Measurements from ENCODE around the gene BOK. TPM values are rescaled to one million over a fixed set of nuclear protein-coding genes. Genes with fewer than 3 reads are reported as not detected.

The BOK gene
- total and polyA plus RNA-seq, 2 of the 13 experiments (the other 11 are each of a cell fraction or from before 2014, with no cell fraction given), result 35.5 to 39.2 TPM

DNA sequence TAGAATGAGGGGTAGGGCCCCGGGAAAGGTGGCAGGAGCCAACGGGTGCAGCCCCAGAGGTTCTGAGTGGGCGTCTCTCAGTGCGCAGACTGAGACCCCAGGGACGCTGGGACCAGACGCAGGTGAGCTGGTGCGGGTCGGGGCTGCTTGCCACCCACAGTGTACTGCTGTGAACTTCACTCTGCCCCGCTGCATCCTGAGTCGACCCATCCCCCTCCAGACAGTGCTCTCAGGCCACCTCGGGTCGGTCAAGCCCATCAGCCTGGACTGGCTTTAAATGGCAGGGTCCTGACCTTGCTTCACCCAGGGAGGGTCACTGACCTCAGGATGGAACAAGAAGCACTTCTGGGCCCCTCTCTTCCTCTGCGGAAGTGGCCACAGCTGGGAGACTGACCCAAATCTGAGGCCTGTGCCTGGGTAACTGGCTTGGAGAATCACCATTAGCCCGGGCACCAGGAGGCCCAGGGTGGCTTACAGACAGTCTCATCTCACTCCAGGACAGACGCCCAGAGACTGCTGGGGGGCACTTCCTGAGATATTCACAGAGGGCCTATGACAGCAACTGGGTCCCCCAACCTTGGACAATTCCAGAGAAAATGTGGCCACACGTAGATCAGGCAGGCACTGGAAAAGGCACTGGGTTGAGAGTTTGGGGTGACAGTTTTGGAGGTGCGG is 23.7 kb upstream of the BOK start (continued):
- TF ChIP-seq NR2C2 (CRISPR knock-in tag; IDR thresholded peaks at IDR 0.05; ENCODE audit: borderline replicate concordance) (no peak), IRX3 (CRISPR knock-in tag; IDR thresholded peaks at IDR 0.05; ENCODE audit: borderline replicate concordance, low read depth) (no peak), ZNF776 (CRISPR knock-in tag; IDR thresholded peaks at IDR 0.05) (no peak), ZNF605 (CRISPR knock-in tag; IDR thresholded peaks at IDR 0.05) (peak; percentile 41; the same call in 1 of the 2 replicates), ERF (CRISPR knock-in tag; IDR thresholded peaks at IDR 0.05) (0 out of 2 replicates have a peak, but pooled peaks have one; percentile 51), ZNF12 (CRISPR knock-in tag; IDR thresholded peaks at IDR 0.05) (no peak), ZNF672 (CRISPR knock-in tag; IDR thresholded peaks at IDR 0.05) (no peak), ZNF549 (CRISPR knock-in tag; IDR thresholded peaks at IDR 0.05) (no peak), ZFAT (CRISPR knock-in tag; conservative IDR thresholded peaks at IDR 0.05) (no peak), ZMYM2 (CRISPR knock-in tag; IDR thresholded peaks at IDR 0.05) (no peak), ZFP36 (IDR thresholded peaks at IDR 0.05; ENCODE audit: borderline replicate concordance, low read depth, low read length, partially characterized antibody) (no peak), ZBTB3 (CRISPR knock-in tag; IDR thresholded peaks at IDR 0.05; ENCODE audit: borderline replicate concordance, low read depth) (no peak), HNRNPUL1 (IDR thresholded peaks at IDR 0.05; ENCODE audit: low read depth, low read length) (no peak), ZBTB42 (CRISPR knock-in tag; IDR thresholded peaks at IDR 0.05) (0 out of 2 replicates have a peak, but pooled peaks have one; percentile 82), CEBPZ (IDR thresholded peaks at IDR 0.05; ENCODE audit: low read length) (no peak), ELF1 (CRISPR knock-in tag; IDR thresholded peaks at IDR 0.05) (peak; percentile 45; the same call in 1 of the 2 replicates)
- TF ChIP-seq, protein P1, sequence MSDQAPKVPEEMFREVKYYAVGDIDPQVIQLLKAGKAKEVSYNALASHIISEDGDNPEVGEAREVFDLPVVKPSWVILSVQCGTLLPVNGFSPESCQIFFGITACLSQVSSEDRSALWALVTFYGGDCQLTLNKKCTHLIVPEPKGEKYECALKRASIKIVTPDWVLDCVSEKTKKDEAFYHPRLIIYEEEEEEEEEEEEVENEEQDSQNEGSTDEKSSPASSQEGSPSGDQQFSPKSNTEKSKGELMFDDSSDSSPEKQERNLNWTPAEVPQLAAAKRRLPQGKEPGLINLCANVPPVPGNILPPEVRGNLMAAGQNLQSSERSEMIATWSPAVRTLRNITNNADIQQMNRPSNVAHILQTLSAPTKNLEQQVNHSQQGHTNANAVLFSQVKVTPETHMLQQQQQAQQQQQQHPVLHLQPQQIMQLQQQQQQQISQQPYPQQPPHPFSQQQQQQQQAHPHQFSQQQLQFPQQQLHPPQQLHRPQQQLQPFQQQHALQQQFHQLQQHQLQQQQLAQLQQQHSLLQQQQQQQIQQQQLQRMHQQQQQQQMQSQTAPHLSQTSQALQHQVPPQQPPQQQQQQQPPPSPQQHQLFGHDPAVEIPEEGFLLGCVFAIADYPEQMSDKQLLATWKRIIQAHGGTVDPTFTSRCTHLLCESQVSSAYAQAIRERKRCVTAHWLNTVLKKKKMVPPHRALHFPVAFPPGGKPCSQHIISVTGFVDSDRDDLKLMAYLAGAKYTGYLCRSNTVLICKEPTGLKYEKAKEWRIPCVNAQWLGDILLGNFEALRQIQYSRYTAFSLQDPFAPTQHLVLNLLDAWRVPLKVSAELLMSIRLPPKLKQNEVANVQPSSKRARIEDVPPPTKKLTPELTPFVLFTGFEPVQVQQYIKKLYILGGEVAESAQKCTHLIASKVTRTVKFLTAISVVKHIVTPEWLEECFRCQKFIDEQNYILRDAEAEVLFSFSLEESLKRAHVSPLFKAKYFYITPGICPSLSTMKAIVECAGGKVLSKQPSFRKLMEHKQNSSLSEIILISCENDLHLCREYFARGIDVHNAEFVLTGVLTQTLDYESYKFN (CRISPR knock-in tag; conservative IDR thresholded peaks at IDR 0.05), result peak; percentile 71
- TF ChIP-seq, protein P2, sequence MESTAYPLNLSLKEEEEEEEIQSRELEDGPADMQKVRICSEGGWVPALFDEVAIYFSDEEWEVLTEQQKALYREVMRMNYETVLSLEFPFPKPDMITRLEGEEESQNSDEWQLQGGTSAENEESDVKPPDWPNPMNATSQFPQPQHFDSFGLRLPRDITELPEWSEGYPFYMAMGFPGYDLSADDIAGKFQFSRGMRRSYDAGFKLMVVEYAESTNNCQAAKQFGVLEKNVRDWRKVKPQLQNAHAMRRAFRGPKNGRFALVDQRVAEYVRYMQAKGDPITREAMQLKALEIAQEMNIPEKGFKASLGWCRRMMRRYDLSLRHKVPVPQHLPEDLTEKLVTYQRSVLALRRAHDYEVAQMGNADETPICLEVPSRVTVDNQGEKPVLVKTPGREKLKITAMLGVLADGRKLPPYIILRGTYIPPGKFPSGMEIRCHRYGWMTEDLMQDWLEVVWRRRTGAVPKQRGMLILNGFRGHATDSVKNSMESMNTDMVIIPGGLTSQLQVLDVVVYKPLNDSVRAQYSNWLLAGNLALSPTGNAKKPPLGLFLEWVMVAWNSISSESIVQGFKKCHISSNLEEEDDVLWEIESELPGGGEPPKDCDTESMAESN (CRISPR knock-in tag; conservative IDR thresholded peaks at IDR 0.05), result no peak
- TF ChIP-seq, protein P3, sequence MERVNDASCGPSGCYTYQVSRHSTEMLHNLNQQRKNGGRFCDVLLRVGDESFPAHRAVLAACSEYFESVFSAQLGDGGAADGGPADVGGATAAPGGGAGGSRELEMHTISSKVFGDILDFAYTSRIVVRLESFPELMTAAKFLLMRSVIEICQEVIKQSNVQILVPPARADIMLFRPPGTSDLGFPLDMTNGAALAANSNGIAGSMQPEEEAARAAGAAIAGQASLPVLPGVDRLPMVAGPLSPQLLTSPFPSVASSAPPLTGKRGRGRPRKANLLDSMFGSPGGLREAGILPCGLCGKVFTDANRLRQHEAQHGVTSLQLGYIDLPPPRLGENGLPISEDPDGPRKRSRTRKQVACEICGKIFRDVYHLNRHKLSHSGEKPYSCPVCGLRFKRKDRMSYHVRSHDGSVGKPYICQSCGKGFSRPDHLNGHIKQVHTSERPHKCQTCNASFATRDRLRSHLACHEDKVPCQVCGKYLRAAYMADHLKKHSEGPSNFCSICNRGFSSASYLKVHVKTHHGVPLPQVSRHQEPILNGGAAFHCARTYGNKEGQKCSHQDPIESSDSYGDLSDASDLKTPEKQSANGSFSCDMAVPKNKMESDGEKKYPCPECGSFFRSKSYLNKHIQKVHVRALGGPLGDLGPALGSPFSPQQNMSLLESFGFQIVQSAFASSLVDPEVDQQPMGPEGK (CRISPR knock-in tag; IDR thresholded peaks at IDR 0.05), result peak; percentile 56; the same call in 1 of the 2 replicates
